ENCODE results near the gene CHMP2A. TPM values are rescaled to one million over a fixed set of nuclear protein-coding genes. Genes with fewer than 3 reads are reported as not detected.

The CHMP2A gene
- total and polyA plus RNA-seq, 2 experiments from 2014 or later = 92.2 to 145 TPM

- no peak for TF ChIP-seq ZNF462 (CRISPR knock-in tag; IDR thresholded peaks at IDR 0.05)
- TF ChIP-seq NANOG (IDR thresholded peaks at IDR 0.05; ENCODE audit: borderline replicate concordance) = no peak
Observed at GRCh38 chr19:58531034-58531840, 23.7 kb downstream of the CHMP2A start (continued).

GRCh38 chr19:58529405-58529804, 25.5 kb downstream of the CHMP2A start:
- Mint-ChIP-seq H3K27me3 (ENCODE audit: insufficient read depth, low read depth, poor library complexity) (peaks cover 16% of the 10 kb centered on the region), H3K4me3 (no peak overlapping the region), H3K36me3 (ENCODE audit: low read depth) (no peaks in the 10 kb centered on the region), H3K4me1 (peaks cover 17% of the 10 kb centered on the region), H3K9me3 (no peaks in the 10 kb centered on the region), H3K27ac (no peak overlapping the region)
- Histone ChIP-seq H3K4me2 (no peak overlapping the region), H3K4me3 (no peak overlapping the region), H3K4me1 (ENCODE audit: insufficient read depth) (peaks cover 5% of the 10 kb centered on the region; the same call in 1 of the 2 replicates), H3K79me2 (replicated peaks; ENCODE audit: insufficient read depth) (no peaks in the 10 kb centered on the region), H3K27me3 (ENCODE audit: insufficient read depth) (no peaks in the 10 kb centered on the region; the same call in 1 of the 2 replicates), H3K27ac (ENCODE audit: low read depth) (no peak overlapping the region), H3K36me3 (ENCODE audit: insufficient read depth) (no peaks in the 10 kb centered on the region), H4K20me1 (replicated peaks; ENCODE audit: insufficient read depth) (no peaks in the 10 kb centered on the region), H2AFZ (no peak overlapping the region), H3K9me2 (ENCODE audit: insufficient read depth) (no peaks in the 10 kb centered on the region), H3F3A (replicated peaks; ENCODE audit: low read depth) (no peaks in the 10 kb centered on the region)
- ATAC-seq (no peak), DNase-seq (ENCODE audit: low spot score) (no peak)
- TF ChIP-seq ZNF462 (CRISPR knock-in tag; IDR thresholded peaks at IDR 0.05) = no peak
- TF ChIP-seq JUNB (IDR thresholded peaks at IDR 0.05; ENCODE audit: unreplicated experiment) = no peak
- no peak for TF ChIP-seq POLR2AphosphoS5 (IDR thresholded peaks at IDR 0.05; ENCODE audit: low read depth)

All from GM23338 (cell line).